ENCODE measurements around the gene RALB. TPM values are rescaled to one million over a fixed set of nuclear protein-coding genes. Genes with fewer than 3 reads are reported as not detected.
A peak's percentile ranks its signal among the peaks of the same experiment; 100 is the strongest.

Gene RALB
- total RNA-seq, 1 experiment from 2014 or later = 17.1 TPM

- ChIA-PET CTCF (interaction anchor here (0.7 to 4.1 kb wide), 8 partner anchors 9 to 110 kb away, joined by 3 to 25 read pairs (median 4); partner anchors contain the start of gene RALB), POLR2A (no interaction called here)
- TF ChIP-seq ZNF512 (CRISPR knock-in tag; IDR thresholded peaks at IDR 0.05; ENCODE audit: borderline replicate concordance) (no peak), RORB (CRISPR knock-in tag; IDR thresholded peaks at IDR 0.05) (no peak), ETV6 (CRISPR knock-in tag; IDR thresholded peaks at IDR 0.05) (no peak), SMAD3 (CRISPR knock-in tag; IDR thresholded peaks at IDR 0.05; ENCODE audit: borderline replicate concordance) (no peak), HMGA2 (CRISPR knock-in tag; IDR thresholded peaks at IDR 0.05) (no peak), MLX (CRISPR knock-in tag; IDR thresholded peaks at IDR 0.05) (no peak), TP53 (CRISPR knock-in tag; IDR thresholded peaks at IDR 0.05) (no peak)
- TF ChIP-seq, protein P1, sequence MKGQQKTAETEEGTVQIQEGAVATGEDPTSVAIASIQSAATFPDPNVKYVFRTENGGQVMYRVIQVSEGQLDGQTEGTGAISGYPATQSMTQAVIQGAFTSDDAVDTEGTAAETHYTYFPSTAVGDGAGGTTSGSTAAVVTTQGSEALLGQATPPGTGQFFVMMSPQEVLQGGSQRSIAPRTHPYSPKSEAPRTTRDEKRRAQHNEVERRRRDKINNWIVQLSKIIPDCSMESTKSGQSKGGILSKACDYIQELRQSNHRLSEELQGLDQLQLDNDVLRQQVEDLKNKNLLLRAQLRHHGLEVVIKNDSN (CRISPR knock-in tag; IDR thresholded peaks at IDR 0.05) = no peak
- TF ChIP-seq, protein P2, sequence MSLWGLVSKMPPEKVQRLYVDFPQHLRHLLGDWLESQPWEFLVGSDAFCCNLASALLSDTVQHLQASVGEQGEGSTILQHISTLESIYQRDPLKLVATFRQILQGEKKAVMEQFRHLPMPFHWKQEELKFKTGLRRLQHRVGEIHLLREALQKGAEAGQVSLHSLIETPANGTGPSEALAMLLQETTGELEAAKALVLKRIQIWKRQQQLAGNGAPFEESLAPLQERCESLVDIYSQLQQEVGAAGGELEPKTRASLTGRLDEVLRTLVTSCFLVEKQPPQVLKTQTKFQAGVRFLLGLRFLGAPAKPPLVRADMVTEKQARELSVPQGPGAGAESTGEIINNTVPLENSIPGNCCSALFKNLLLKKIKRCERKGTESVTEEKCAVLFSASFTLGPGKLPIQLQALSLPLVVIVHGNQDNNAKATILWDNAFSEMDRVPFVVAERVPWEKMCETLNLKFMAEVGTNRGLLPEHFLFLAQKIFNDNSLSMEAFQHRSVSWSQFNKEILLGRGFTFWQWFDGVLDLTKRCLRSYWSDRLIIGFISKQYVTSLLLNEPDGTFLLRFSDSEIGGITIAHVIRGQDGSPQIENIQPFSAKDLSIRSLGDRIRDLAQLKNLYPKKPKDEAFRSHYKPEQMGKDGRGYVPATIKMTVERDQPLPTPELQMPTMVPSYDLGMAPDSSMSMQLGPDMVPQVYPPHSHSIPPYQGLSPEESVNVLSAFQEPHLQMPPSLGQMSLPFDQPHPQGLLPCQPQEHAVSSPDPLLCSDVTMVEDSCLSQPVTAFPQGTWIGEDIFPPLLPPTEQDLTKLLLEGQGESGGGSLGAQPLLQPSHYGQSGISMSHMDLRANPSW (CRISPR knock-in tag; conservative IDR thresholded peaks at IDR 0.05; ENCODE audit: low read depth) = no peak
- TF ChIP-seq, protein P3, sequence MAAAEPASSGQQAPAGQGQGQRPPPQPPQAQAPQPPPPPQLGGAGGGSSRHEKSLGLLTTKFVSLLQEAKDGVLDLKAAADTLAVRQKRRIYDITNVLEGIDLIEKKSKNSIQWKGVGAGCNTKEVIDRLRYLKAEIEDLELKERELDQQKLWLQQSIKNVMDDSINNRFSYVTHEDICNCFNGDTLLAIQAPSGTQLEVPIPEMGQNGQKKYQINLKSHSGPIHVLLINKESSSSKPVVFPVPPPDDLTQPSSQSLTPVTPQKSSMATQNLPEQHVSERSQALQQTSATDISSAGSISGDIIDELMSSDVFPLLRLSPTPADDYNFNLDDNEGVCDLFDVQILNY (CRISPR knock-in tag; IDR thresholded peaks at IDR 0.05) = no peak
- Mint-ChIP-seq H3K27ac (no peak overlapping the region), H3K27me3 (ENCODE audit: low read depth) (no peaks in the 10 kb centered on the region), H3K4me1 (peaks cover 62% of the 10 kb centered on the region), H3K36me3 (peaks cover 6% of the 10 kb centered on the region), H3K9me3 (no peaks in the 10 kb centered on the region), H3K4me3 (no peak overlapping the region)
- DNase-seq (ENCODE audit: low spot score) (no peak), ATAC-seq (no peak)
These were observed 39.0 kb downstream of the RALB start for GRCh38 chr2:120291401-120292311.

GRCh38 chr2:120293096-120294007 lies 40.7 kb downstream of the RALB start:
- Mint-ChIP-seq H3K27ac (peak overlapping the region; percentile 16; the same call in 1 of the 2 replicates), H3K4me3 (no peak overlapping the region), H3K27me3 (ENCODE audit: low read depth) (no peaks in the 10 kb centered on the region), H3K36me3 (peaks cover 8% of the 10 kb centered on the region), H3K9me3 (no peaks in the 10 kb centered on the region), H3K4me1 (peaks cover 50% of the 10 kb centered on the region)
- POLR2A ChIA-PET = interaction anchor here (1.0 kb wide), 1 partner anchor 586 kb away, joined by 3 read pairs; no protein-coding TSS in a partner anchor
- ATAC-seq (no peak), DNase-seq (ENCODE audit: low spot score) (no peak)
- CTCF ChIA-PET = interaction anchor here (0.9 to 4.1 kb wide), 5 partner anchors 10 to 87 kb away, joined by 3 to 25 read pairs (median 6); no protein-coding TSS in a partner anchor
- no peak for TF ChIP-seq FOXP4 (CRISPR knock-in tag; IDR thresholded peaks at IDR 0.05)
- TF ChIP-seq HMGA2 (CRISPR knock-in tag; IDR thresholded peaks at IDR 0.05) = no peak
- TF ChIP-seq ZNF671 (CRISPR knock-in tag; IDR thresholded peaks at IDR 0.05) = no peak
- no peak for TF ChIP-seq ZNF232 (CRISPR knock-in tag; IDR thresholded peaks at IDR 0.05)
- no peak for TF ChIP-seq USF2 (CRISPR knock-in tag; IDR thresholded peaks at IDR 0.05)
- no peak for TF ChIP-seq TEAD4 (CRISPR knock-in tag; IDR thresholded peaks at IDR 0.05)
- TF ChIP-seq, protein P2 (CRISPR knock-in tag; conservative IDR thresholded peaks at IDR 0.05; ENCODE audit: low read depth) = no peak
